ENCODE data around the gene TMIGD2.
"Not testable (repeated sequence)": the region's sequence is repeated elsewhere in the genome, so short reads cannot be mapped to it uniquely, and the experiment has no call there.

TMIGD2 gene

DNA sequence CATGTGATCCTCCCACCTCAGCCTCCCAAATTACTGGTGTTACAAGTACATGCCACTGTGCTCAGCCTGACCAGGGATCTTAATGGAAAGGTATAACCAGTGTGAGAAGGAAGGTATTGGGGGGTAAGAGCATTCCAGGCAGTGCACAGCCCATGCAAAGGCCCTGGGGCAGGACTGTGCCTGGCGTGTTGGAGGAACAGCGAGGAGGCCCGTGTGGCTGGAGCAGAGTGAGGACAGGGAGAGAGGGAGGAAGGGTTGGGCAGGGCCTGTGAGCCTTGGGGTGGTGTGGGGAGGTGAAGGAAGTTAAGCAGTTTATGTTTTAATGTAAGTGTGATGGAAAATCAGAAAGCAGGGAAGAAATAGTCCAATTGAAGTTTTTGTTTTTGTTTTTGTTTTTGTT is 1.6 kb downstream of the TMIGD2 start:
- no peak for DNase-seq (ENCODE audit: low read depth)
- no peak overlapping the region for H3K4me3 ChIP-seq (ENCODE audit: low read depth, low read length)

DNA sequence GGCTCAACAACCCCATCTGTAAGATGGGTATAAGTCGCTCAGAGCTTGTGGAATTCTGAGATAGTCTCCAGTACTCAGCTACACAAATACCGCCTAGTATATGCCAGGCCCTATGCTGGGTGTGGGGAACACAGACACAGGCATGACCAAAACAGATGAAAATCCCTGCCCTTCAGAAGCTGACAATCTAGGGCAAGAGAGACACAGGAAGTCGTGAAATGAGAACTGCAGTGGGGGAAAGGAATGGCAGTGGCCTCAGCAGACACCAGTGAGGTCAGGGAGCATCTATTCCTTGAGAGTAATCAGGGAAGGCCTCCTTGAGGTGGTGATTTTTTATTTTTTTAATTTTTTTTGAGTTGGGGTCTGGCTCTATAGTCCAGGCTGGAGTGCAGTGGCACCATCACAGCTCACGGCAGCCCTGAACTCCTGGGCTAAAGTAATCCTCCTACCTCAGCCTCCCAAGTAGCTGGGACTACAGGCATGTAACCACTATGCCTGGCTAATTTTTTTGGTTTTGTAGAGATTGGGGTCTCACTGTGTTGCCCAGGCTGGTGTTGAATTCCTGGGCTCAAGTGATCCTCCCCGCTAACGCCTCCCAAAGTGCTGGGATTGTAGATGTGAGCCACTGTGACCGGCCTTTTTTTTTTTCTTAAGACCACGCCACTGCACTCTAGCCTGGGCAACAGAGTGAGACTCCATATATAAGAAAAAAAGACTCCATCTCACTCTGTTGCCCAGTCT is 3.2 kb downstream of the TMIGD2 start:
- no peak for DNase-seq (ENCODE audit: low read depth)
- H3K4me3 ChIP-seq (ENCODE audit: low read depth, low read length) = no peak overlapping the region

DNA sequence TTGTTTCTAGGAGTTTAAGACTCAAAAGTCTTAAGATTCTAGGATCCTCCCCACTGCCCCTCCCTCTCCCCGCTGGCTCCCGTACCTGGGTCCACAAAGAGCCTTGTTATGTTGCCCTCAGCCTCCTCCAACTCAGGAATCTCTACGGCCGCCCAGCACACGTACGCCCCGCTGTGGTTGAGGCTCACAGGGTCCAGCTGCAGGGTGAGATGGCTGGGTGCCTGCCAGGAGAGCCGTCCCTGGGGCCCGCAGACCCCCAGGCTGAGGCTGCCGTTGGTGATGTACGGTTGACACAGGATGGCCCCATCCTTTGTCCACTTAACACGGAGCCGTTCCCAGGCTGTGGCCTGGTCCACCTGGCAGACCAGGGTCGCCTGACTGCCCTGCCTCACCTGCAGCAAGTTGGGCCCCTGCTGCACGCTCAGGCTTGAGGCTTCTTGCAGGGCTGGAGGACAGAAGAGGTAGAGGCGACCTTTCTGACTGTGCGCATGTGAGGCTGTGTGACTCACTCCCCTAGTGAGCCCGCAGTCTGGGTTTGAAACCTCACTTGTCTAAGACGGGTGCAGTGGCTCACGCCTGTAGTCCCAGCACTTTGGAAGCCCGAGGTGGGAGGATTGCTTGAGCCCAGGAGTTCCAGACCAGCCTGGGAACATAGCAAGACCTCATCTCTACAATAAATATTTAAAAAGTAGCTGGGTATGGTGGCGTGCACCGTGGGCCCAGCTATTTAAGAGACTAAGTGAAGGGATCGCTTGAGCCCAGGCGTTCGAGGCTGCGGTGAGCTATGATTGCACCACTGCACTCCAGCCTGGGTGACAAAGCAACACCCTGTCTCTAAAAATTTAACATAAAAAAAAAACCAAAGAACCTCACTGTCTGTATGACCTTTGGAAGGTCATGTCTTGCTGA is 4.0 kb downstream of the TMIGD2 start:
- no peak overlapping the region for H3K4me3 ChIP-seq (ENCODE audit: low read depth, low read length)
- no peak for DNase-seq (ENCODE audit: low read depth)

DNA sequence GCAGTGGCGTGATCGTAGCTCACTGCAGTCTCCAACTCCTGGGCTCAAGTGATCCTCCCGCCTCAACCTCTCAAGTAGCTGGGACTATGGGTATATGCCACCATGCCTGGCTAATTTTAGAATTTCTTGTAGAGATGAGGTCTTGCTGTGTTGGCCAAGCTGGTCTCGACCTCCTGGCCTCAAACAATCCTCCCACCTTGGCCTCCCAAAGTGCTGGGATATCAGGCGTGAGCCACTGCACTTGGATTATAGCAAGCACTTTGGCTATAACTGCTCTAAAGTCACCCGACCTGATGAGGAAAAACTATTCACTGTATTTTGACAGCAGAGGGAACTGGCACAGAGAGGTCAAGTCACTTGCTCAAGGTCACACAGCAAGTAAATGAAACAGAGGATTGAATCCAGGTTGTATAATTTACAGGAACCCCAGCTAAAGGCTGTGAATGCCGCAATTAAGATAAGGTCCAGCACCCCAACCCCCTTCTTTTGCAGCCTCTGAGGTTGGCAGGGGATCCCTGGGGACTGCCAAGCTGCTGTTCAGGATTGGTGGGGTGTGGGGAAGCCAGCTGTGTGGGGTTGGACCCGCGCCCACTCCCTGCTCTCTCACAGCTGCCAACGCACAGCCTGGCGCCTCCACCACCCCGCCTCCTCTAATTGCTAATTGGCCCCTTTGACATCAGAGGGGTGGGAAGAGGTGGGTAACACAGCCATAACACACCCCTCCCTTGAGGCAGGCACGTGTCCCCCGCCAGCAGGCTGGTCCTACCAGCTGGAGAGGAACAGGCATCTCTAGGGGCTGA is 6.0 kb downstream of the TMIGD2 start:
- H3K4me3 ChIP-seq (ENCODE audit: low read depth, low read length) = no peak overlapping the region
- DNase-seq (ENCODE audit: low read depth) = no peak

DNA sequence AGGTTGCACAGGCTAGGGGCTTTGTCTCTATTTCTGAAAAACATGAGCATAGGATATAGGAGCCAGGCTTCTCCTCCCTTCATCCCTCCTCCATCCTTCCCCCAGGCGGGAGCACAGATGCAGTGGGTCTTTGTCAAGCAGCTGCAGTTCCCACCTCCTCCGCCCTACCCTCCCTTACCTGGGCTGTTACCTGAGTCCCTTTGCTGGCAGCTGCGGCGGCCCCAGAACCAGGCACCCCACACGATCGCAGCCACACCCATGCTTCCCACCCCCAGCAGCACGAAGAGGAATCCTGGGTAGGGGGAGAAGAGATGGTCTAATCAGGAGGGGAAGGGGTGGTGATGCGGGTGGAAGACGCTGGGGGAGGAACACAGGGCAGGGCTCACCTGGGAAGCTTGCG is 7.8 kb downstream of the TMIGD2 start:
- no peak overlapping the region for H3K4me3 ChIP-seq (ENCODE audit: low read depth, low read length)

DNA sequence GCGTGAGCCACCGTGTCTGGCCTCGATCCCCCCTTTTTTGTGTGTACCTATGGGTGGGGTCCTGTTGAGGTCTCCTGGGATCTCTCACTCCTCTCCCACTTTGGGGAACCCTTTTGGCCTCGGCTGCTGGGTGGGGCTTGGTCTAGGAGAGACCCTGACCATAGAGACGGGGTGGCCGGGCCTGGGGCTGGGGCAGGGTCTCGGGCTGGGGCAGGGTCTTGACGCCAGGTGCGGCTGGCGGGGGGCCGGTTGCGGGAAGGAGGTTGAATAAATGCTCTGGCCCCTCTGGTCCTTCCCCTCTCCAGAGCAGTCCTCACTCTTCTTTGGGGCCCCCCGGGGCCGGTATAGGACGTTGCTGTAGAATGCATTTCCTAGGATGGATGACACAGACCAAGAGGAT is 9.7 kb downstream of the TMIGD2 start:
- DNase-seq (ENCODE audit: low read depth) = no peak
- H3K4me3 ChIP-seq (ENCODE audit: low read depth, low read length) = no peak overlapping the region

More for the DNA sequence above, 7.8 kb downstream of the TMIGD2 start:
- no peak for DNase-seq (ENCODE audit: low read depth)

DNA sequence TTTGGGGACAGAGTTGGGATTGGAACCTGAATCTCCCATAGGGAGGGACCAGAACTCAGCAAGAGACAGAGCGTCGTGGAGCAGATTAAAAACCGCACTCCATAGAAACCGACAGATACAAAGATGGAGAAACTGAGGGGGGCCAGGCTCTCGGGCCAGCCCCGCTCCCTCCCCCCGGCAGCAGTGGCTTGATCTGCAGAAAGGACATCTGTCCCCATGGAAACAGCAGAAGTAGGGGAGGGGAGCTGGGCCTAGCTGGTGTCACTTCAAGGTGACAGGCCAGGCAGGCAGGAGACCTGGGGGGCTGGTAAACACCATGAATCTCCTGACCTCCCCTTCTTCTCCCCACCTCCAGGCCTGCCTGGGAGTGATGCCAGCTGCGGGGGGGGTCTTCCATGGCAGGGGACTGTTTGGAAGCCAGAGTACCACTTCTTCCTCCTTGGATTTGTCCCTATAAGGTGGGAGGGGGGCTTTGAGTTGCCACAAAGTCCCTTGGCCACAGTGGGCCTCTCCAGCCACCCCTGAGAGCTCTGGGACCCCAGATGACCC is 10.9 kb downstream of the TMIGD2 start:
- no peak overlapping the region for H3K4me3 ChIP-seq (ENCODE audit: low read depth, low read length)
- no peak for DNase-seq (ENCODE audit: low read depth)

DNA sequence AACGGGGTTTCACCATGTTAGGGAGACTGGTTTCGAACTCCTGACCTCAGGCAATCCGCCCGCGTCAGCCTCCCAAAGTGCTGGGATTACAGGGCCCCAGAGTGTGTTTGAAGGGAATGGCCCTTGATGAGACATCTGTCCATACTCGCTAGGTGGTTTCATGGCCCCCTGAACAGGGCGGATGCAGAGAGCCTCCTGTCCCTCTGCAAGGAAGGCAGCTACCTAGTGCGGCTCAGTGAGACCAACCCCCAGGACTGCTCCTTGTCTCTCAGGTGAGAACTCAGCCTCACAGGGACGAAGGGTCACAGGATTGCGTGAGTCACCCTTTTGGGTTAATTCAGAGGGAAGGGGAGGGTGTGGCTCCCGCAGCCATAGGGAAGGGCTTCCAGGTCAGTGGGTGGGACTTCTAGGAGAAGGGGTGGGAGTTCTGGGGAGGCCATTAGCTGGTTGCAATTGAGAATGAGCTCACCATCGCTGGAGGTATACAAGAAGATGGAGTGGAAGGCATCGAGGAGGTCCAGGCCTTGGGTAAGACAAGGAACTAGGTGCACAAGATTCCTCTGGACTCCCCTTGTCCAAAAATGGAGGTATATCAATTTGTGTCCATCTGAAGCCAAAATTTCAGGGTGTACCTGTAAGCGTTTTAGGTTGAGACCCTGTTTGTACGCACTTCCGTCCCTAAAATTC is 14.0 kb downstream of the TMIGD2 start:
- no peak for DNase-seq (ENCODE audit: low read depth)

DNA sequence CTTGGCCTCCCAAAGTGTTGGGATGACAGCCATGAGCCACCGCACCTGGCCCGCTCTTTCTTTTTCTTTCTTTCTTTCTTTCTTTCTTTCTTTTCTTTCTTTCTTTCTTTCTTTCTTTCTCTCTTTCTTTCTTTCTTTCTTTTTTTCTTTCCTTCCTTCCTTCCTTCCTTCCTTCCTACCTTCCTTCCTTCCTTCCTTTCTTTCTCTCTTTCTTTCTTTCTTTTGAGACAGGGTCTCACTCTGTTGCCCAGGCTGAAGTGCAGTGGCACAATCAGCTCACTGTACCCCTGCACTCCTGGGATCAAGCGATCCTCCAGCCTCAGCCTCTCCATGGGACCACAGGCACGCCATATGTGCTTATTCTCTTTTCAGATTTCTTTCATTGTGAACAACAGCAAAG is 16.0 kb downstream of the TMIGD2 start:
- not testable (repeated sequence) for DNase-seq (ENCODE audit: low read depth); H3K4me3 ChIP-seq (ENCODE audit: low read depth, low read length)

More for the DNA sequence above, 14.0 kb downstream of the TMIGD2 start:
- H3K4me3 ChIP-seq (ENCODE audit: low read depth, low read length) = no peak overlapping the region

DNA sequence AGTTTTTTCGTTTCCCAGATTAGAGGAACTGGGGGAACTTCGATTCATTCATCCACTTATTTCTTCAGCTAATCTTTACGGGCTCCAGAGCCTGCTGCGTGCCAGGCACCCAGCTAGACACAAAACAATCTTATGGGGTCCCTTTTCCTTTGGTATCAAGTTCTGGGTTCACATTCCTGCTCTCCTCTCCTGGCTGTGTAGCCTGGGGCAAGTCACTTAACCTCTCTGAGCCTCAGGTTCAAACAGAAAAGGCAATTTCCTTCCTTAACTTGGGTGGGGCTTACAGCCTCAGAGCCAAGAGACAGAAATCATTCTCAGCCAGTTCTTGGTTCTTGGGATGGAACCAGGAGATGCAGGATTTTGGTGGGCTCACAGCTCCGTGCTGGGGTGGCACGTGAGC is 17.2 kb downstream of the TMIGD2 start:
- no peak overlapping the region for H3K4me3 ChIP-seq (ENCODE audit: low read depth, low read length)

DNA sequence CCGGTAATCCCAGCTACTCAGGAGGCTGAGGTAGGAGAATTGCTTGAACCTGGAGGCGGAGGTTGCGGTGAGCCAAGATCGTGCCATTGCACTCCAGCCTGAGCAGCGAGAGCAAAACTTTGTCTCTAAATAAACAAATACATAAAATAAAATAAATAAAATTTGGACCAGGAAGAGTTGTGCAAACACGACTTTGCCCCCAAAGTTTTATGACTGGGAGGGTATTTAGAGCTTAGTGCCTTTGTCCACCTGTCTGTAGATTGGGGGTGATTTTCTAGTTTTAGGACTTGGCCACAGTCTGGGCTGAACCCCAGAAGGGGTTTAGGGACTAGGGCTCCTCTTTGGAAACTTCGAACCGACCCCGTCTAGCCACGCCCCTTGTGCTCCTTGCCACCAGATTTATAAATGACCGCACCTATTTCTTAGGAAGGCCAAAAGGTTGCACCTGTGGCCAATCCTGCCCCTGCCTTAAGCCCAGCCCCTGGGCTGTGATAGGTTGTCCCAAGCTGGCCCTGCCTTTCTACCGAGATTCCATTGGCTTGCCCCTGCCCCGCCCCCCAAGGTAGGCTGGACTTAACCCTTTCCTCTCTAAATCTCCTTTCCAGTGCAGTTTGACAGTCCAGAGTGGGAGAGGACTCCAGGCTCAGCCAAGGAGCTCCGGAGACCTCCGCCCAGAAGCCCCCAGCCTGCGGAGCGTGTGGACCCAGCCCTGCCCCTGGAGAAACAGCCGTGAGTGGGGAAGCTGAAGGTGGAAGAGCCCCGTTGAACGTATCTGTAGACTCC is 17.8 kb downstream of the TMIGD2 start:
- DNase-seq (ENCODE audit: low read depth) = no peak
- no peak overlapping the region for H3K4me3 ChIP-seq (ENCODE audit: low read depth, low read length)

More for the DNA sequence above, 17.2 kb downstream of the TMIGD2 start:
- DNase-seq (ENCODE audit: low read depth) = no peak

DNA sequence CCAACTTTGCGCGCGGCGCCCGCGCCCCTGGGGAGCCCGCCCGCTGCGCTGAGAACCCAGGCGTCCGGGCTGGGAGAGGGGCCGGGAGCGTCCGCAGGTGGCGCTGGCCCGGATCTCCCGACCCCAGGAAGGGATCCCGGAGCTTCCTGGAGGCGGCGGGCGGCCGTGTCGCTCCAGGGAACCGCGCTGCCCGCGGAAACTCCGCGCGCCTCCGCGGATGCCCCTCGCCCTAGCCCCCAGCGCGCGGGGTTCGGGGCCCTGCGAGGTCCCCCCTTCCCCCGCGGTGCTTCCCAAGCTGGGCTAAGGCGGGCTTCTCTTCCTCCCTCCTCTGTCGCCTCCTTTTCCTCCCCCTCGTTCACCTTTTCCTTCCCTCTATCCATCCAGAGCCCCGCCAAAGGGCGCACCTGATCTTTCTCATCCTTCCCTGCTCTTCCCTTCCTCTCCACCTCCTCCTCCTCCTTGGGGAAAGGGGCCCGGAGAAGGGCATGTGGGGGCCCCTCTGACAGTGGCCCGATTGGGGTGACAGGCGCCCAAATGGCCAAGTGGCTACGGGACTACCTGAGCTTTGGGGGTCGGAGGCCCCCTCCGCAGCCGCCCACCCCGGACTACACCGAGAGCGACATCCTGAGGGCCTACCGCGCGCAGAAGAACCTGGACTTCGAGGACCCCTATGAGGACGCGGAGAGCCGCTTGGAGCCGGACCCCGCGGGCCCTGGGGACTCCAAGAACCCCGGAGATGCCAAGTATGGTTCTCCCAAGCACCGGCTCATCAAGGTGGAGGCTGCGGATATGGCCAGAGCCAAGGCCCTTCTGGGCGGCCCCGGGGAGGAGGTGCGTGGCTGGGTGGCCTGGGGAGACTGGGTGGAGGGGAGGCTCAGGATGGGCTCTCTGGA is 22.4 kb downstream of the TMIGD2 start:
- H3K4me3 ChIP-seq (ENCODE audit: low read depth, low read length) = peak overlapping the region; percentile 56
- DNase-seq (ENCODE audit: low read depth) = no peak

DNA sequence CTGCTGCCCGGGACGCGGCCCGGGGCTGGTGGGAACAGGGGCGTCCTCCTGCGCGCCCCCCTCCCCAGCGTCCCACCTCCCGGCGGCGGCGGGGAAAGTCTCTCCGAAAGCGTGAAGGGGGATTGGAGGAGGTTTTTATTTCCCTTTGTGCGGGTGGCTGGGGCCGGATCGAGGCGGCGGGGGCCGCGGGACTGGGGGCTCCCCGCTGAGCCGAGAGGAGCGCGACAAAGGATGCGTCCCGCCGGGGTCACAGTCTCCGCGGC is 23.0 kb downstream of the TMIGD2 start:
- DNase-seq (ENCODE audit: low read depth) = no peak
- H3K4me3 ChIP-seq (ENCODE audit: low read depth, low read length) = peak overlapping the region; percentile 56

DNA sequence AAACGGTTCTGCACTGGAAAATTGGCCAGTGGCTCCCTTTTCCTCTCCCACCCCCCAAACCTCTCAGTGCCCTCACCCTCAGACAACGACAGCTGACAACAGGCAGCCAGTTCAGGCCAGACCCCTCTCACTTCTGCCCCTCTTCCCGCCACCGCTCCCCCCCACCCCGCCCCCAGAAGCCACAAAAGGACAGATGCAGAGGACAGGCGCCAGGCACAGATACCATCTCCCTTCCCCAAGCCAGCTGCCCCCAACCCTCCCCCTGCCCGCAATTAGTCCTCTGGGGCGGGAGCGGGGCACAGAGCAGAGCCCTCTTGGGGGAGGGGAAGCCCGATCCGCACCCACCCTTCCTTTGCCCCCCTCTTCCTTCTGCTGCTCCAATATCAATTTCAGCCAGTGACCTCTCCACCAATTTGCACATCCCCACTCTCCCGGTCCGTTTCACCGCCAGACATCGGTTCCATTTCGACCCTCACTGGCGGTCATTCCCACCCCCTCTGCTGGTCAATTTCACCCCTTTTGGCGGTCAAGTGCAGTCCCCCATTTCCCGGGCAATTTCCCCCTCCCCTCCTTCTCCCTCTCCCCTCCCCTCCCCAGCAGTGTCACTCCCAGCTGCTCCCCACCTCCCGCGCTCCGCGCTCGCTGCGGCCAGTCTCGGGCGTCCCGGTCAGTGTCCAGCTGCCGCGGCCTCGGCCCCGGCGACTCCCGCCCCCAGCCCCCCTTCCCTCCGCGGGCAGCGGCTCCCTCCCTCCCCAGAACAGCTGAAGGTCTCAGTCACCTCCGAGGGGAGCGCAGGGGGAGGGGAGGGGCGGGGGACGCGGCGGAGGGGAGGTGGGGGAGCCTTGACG is 23.5 kb downstream of the TMIGD2 start, which contains the start of gene SHD:
Gene SHD, plus strand, starts transcription at position 848 of the 848 bp plus-strand sequence. CDS start 798 bp downstream, outside the sequence.
- peak within 1 kb of the TSS; percentile 56 for H3K4me3 ChIP-seq (ENCODE audit: low read depth, low read length)
- peak; percentile 27 for DNase-seq (ENCODE audit: low read depth)

DNA sequence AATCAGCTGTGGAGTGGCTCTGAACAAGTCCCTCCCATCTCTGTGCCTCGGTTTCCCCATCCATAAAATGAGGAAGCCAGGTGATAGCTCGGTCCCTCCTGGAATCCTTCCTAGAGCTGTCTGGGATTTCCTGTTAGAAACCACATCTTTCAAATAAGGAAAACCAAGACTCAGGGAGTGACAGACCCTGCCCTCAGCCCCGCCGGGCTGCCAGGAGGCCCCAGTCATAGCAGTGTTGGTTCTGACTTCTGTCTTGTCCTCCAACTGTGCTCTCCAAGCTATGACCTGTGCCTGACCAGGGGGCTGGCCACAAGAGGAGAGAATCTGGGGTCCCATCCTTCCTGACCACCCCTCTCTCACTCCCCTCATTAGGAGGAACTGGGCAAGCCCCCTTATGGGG is 24.2 kb downstream of the TMIGD2 start:
- no peak for DNase-seq (ENCODE audit: low read depth)
- H3K4me3 ChIP-seq (ENCODE audit: low read depth, low read length) = no peak overlapping the region

DNA sequence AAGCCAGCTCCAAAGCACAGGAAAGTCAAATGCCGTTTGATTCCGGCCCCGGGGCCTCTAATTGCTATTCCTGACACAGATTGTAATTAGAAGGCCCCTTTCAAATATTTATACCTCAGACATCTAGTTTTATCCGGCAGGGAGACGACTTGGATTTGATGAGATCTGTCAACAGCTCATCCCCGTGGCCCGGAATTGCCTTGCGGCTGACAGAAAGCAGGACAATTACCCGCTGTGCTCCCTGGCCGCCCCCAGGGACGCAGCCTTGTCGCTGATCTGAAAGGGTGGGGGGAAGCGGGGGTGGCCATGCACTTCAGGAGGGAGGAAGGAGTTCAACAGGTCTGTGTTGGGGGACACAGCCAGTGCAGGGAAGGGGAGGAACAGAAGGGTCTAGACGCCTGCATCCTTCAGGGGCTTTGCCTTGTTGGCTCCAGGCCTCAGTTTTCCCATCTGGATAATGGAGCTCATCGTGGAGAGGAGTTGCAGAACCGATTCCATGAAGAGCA is 24.9 kb downstream of the TMIGD2 start:
- H3K4me3 ChIP-seq (ENCODE audit: low read depth, low read length) = no peak overlapping the region
- no peak for DNase-seq (ENCODE audit: low read depth)

Measured in skeletal muscle cell (primary cell).